RWPE2 (cell line): ENCODE data around the gene STXBP4.

Experiments used
- ATAC-seq: fragments of 200-7000 bp; cut with Tn5 transposase; 3 replicates; pipeline ENCODE4 v1.9.1; 2021; ENCODE audit warnings: low read depth
- DNase-seq: peaks from one replicate; pipeline ENCODE4 v3.0.0-alpha.2; 2020; ENCODE audit warnings: low spot score
- H3K27ac ChIP-seq: fragments of 450-650 bp; 2 replicates; pipeline ENCODE4 v1.5.1; 2017; ENCODE audit warnings: mild to moderate bottlenecking; ENCODE audit not compliant: poor library complexity, severe bottlenecking
- H3K27me3 ChIP-seq: fragments of 250-450 bp; sonication (Bioruptor Pico); 2 replicates; pipeline ENCODE4 v1.5.1; 2021; ENCODE audit warnings: mild to moderate bottlenecking, moderate library complexity; ENCODE audit not compliant: insufficient read depth, poor library complexity, severe bottlenecking
- H3K36me3 ChIP-seq: fragments of 250-450 bp; sonication (Bioruptor Pico); 2 replicates; pipeline ENCODE4 v1.5.1; 2020; ENCODE audit warnings: low read depth, mild to moderate bottlenecking, moderate library complexity
- H3K4me1 ChIP-seq: fragments of 250-450 bp; sonication (Bioruptor Pico); 2 replicates; pipeline ENCODE4 v1.5.1; 2021; ENCODE audit warnings: mild to moderate bottlenecking, moderate library complexity; ENCODE audit not compliant: insufficient read depth, poor library complexity, severe bottlenecking
- H3K4me3 ChIP-seq: fragments of 250-450 bp; sonication (Bioruptor Pico); 2 replicates; pipeline ENCODE4 v1.5.1; 2021; ENCODE audit warnings: mild to moderate bottlenecking, moderate library complexity; ENCODE audit not compliant: severe bottlenecking
- H3K9me3 ChIP-seq: fragments of 250-450 bp; sonication (Bioruptor Pico); 2 replicates; pipeline ENCODE4 v1.5.1; 2021; ENCODE audit warnings: mild to moderate bottlenecking, moderate library complexity; ENCODE audit not compliant: severe bottlenecking
- CTCF ChIP-seq: fragments of 450-650 bp; IDR thresholded peaks from one replicate; pipeline ENCODE4 v1.5.1; 2017; ENCODE audit warnings: mild to moderate bottlenecking, moderate library complexity; ENCODE audit not compliant: poor library complexity, severe bottlenecking

STXBP4 gene

GRCh38 chr17:55122114-55122513 lies 153.5 kb downstream of the STXBP4 start:
- no peak overlapping the region for H3K27ac ChIP-seq
- no peaks in the 10 kb centered on the region for H3K36me3 ChIP-seq
- no peaks in the 10 kb centered on the region for H3K4me1 ChIP-seq
- no peak for TF ChIP-seq CTCF
- H3K4me3 ChIP-seq: no peak overlapping the region
- DNase-seq (no peak), ATAC-seq (no peak)
- no peaks in the 10 kb centered on the region for H3K27me3 ChIP-seq
- H3K9me3 ChIP-seq: no peaks in the 10 kb centered on the region

- H3K27ac ChIP-seq: no peak overlapping the region
- no peak for TF ChIP-seq CTCF
- no peak overlapping the region for H3K4me3 ChIP-seq
- no peaks in the 10 kb centered on the region for H3K36me3 ChIP-seq
- no peaks in the 10 kb centered on the region for H3K27me3 ChIP-seq
- no peaks in the 10 kb centered on the region for H3K4me1 ChIP-seq
- ATAC-seq: no peak
- H3K9me3 ChIP-seq: no peaks in the 10 kb centered on the region
- no peak for DNase-seq
These were observed 156.3 kb downstream of the STXBP4 start for GRCh38 chr17:55124730-55125360.

GRCh38 chr17:55133583-55133982 lies 165.0 kb downstream of the STXBP4 start:
- Histone ChIP-seq H3K27ac (no peak overlapping the region), H3K27me3 (no peaks in the 10 kb centered on the region), H3K9me3 (no peaks in the 10 kb centered on the region), H3K36me3 (no peaks in the 10 kb centered on the region), H3K4me1 (no peaks in the 10 kb centered on the region), H3K4me3 (no peak overlapping the region)
- no peak for TF ChIP-seq CTCF
- ATAC-seq (no peak), DNase-seq (no peak)

- Histone ChIP-seq H3K4me3 (no peak overlapping the region), H3K27ac (no peak overlapping the region), H3K4me1 (no peaks in the 10 kb centered on the region), H3K9me3 (no peaks in the 10 kb centered on the region), H3K36me3 (no peaks in the 10 kb centered on the region), H3K27me3 (peaks cover 2% of the 10 kb centered on the region)
- ATAC-seq (peak; percentile 46; the same call in 2 of the 3 replicates), DNase-seq (no peak)
- TF ChIP-seq CTCF: no peak
These were observed 166.1 kb downstream of the STXBP4 start for GRCh38 chr17:55134486-55135157.

- no peak for TF ChIP-seq CTCF
- DNase-seq (no peak), ATAC-seq (no peak)
- Histone ChIP-seq H3K36me3 (no peaks in the 10 kb centered on the region), H3K4me1 (no peaks in the 10 kb centered on the region), H3K9me3 (no peaks in the 10 kb centered on the region), H3K27ac (no peak overlapping the region), H3K4me3 (no peak overlapping the region), H3K27me3 (peaks cover 2% of the 10 kb centered on the region)
These were observed 172.2 kb downstream of the STXBP4 start for GRCh38 chr17:55140809-55141208.
